Heart right ventricle (tissue), 16 donors: ENCODE results near the gene RHOH. TPM values are rescaled to one million over a fixed set of nuclear protein-coding genes. Genes with fewer than 3 reads are reported as not detected.

Experiments used
- ATAC-seq, 8 donors: fragments of 200-7000 bp; cut with Tn5 transposase; one replicate each; pipeline ENCODE4 v1.9.1; 2020; ENCODE audit warnings: mild to moderate bottlenecking in 8 of 8, moderate library complexity in 8 of 8, moderate number of reproducible peaks in 1 of 8
- DNase-seq, 2 donors: peaks; one replicate each; pipeline ENCODE4 v3.0.0-alpha.2; 2020
- H3K27ac ChIP-seq, 10 donors: fragments of 200-600 bp; sonication (generic) in 2 of 10; one replicate each; pipeline versions ENCODE4 v1.5.0 to v1.8.0; 2020 to 2022; ENCODE audit warnings: mild to moderate bottlenecking in 3 of 10
- H3K27me3 ChIP-seq, 7 donors: fragments of 200-600 bp; one replicate each; pipeline ENCODE4 v1.8.0; 2021 to 2022; ENCODE audit warnings: mild to moderate bottlenecking in 2 of 7
- H3K36me3 ChIP-seq, 9 donors: fragments of 200-600 bp; sonication (generic) in 1 of 9; one replicate each; pipeline versions ENCODE4 v1.5.0 to v1.8.0; 2020 to 2022; ENCODE audit warnings: mild to moderate bottlenecking in 2 of 9
- H3K4me1 ChIP-seq, 9 donors: fragments of 200-600 bp; sonication (generic) in 1 of 9; one replicate each; pipeline versions ENCODE4 v1.5.0 to v1.8.0; 2020 to 2022; ENCODE audit warnings: mild to moderate bottlenecking in 4 of 9
- H3K4me3 ChIP-seq, 10 donors: fragments of 200-600 bp; sonication (generic) in 2 of 10; one replicate each; pipeline versions ENCODE4 v1.5.0 to v1.8.0; 2020 to 2022; ENCODE audit warnings: mild to moderate bottlenecking in 7 of 10, moderate library complexity in 2 of 10
- H3K9me3 ChIP-seq, 11 donors: fragments of 200-600 bp in 10 of 11; sonication (generic) in 2 of 11; one replicate each; pipeline versions ENCODE4 v1.5.0 to v1.8.0; 2013 to 2022; ENCODE audit warnings: mild to moderate bottlenecking in 2 of 11, control low read depth in 1 of 11, moderate library complexity in 1 of 11
- WGBS, 2 donors: extraction: QIAGEN DNeasy Blood & Tissue Kit; methylation state at CpG; one replicate each; pipeline ENCODE4 v1.1.7; 2013; ENCODE audit warnings: inconsistent platforms in 1 of 2; 5-methylcytosine and 5-hydroxymethylcytosine counted together
- intact Hi-C, 10 donors: fragments of 100-400 bp; cut with DNase I; formaldehyde crosslinking; loops; one replicate each; pipeline versions ENCODE4 v1.11.1 to v1.14.2; 2022
- polyA plus RNA-seq, 2 donors: library from polyadenylated mRNA; stranded (reverse); fragments of 200-250 nt; gene quantifications; one replicate each; pipeline ENCODE4 v1.2.3, GENCODE V29; 2013
- total RNA-seq, 10 donors: library from RNA; stranded (reverse); fragmentation: NEBNext Ultra II Directional in 3 of 10; extraction: Animal tissue kit (Norgen Biotek cat#: 25700) in 3 of 10; gene quantifications; one replicate each; pipeline versions ENCODE4 v1.2.1 to v1.2.4, GENCODE V29; 2021 to 2023
- TF ChIP-seq, protein P1 (sequence below), 9 donors: fragments of 200-600 bp; sonication (generic) in 2 of 9; IDR thresholded peaks; one replicate each; pipeline versions ENCODE4 v1.5.0 to v1.8.0; 2021 to 2022; ENCODE audit warnings: antibody characterized with exemption in 9 of 9, mild to moderate bottlenecking in 5 of 9, moderate library complexity in 1 of 9
- donor health status: Arrhythmogenic right ventricular cardiomyopathy.
- donor health status: ischemic (EF 13 %, LVEDD 7.1; RV severe dilation, severe dysfunction).
- donor health status: healthy with polysubstance abuse.
- donor health status: DM: no; HTN: yes; CAD: no.
- donor health status: DM: no; HTN: no; CAD: no.
- donor health status: ischemic (EF 25% LVEDD 6.9; RV normal size, moderate dysfunction).
- donor health status: ischemic (EF 25% LVEDD 5.7; RV mildly dilated, moderate dysfunction).
- donor health status: healthy.
- donor health status: DM: yes; HTN: yes; CAD: no.
- donor health status: Ischemic cardiomyopathy.
- donor health status: ischemic (EF 35%, LVEDD 5.7; RV mildly dilated, moderate dysfunction).
- donor health status: nonischemic (EF 11% LVEDD 7.7; RV severe dilation, severe dysfunction).
- donor health status: DM: yes; HTN: yes; CAD: no.
- donor health status: PGD.
- donor health status: ischemic (EF 29% LVEDD 5.4; RV normal size, mild dysfunction).
- donor health status: nonischemic (EF 23%, LVEDD 6.1; RV moderate dilation, normal function).

RHOH gene
- total and polyA plus RNA-seq, 12 donors: 0.11 to 7.2 (median 0.38) TPM; not detected in 2

DNA sequence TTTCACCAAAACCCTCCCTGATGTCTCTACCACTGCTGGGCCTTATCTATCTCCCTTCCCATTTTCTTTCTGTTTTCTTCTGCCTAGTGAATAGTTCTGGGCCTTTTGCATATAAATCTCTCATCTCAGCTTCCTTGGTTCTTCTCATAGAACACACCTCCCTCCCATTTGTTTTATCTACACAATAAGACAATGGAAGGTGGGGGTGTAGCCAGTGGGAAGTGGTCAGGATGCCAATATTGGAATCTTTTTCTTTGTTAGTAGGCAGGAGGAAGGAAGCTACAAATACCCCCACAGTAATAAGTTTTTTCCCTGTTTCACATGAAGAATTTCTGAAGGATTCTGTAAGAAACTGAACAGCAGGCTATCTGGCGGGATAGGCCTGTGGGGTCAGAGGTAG lies 30.9 kb upstream of the RHOH start:
- DNase-seq (no peak), ATAC-seq (peak in 2 of 8 donors; percentile 37 to 39)
- TF ChIP-seq, protein P1, sequence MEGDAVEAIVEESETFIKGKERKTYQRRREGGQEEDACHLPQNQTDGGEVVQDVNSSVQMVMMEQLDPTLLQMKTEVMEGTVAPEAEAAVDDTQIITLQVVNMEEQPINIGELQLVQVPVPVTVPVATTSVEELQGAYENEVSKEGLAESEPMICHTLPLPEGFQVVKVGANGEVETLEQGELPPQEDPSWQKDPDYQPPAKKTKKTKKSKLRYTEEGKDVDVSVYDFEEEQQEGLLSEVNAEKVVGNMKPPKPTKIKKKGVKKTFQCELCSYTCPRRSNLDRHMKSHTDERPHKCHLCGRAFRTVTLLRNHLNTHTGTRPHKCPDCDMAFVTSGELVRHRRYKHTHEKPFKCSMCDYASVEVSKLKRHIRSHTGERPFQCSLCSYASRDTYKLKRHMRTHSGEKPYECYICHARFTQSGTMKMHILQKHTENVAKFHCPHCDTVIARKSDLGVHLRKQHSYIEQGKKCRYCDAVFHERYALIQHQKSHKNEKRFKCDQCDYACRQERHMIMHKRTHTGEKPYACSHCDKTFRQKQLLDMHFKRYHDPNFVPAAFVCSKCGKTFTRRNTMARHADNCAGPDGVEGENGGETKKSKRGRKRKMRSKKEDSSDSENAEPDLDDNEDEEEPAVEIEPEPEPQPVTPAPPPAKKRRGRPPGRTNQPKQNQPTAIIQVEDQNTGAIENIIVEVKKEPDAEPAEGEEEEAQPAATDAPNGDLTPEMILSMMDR (IDR thresholded peaks at IDR 0.05): no peak
- WGBS, 2 donors: 73 to 90% methylated on average over 1 of the region's 1 CpG
- Histone ChIP-seq H3K4me1 (peaks cover 0 to 10% (median 0%) of the 10 kb centered on the region in 9 donors), H3K36me3 (peaks cover 0 to 7% (median 0%) of the 10 kb centered on the region in 9 donors), H3K27ac (peak overlapping the region in 2 of 10 donors; percentile 3 to 25), H3K4me3 (no peak overlapping the region), H3K9me3 (peaks cover 0 to 22% (median 10%) of the 10 kb centered on the region in 11 donors), H3K27me3 (no peaks in the 10 kb centered on the region)
- intact Hi-C loops: no loop called here

DNA sequence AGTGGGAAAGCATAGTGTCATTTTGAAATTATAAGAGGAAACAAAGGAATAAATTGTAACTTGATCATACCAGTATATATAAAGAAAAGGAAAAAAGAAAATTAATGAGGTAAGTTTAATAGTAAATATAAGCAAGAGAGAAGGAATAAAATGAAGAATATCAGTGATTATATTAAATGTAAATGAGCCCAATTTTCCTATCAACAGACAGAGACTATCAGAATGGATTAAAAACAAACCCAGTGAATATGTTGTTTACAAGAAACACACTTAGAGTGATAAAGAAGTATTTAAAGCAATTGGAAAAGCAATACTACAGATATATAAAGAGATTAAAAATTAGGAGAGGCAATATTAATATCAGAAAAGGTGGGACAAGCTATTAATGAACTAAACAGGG lies 28.8 kb upstream of the RHOH start:
- intact Hi-C loops: no loop called here
- H3K9me3 ChIP-seq: peaks cover 0 to 22% (median 10%) of the 10 kb centered on the region in 11 donors

DNA sequence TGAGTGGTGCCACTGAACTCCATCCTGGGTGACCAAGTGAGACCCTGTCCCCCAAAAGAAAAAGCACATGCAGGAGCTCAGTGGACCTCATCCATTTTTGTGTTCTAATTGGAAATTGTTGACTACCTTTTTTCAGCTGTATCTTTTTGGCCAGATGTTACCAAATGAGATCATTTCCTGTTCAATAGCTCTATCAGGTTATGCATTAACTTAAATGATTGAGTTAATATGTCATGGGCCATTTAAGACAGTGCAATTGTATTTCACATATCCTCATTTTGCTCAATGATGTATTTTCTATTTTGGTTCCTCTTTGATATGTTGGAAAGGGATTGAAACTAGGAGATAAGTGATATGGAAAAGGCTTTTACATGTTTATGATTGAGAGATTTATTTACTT lies 26.2 kb upstream of the RHOH start:
- Histone ChIP-seq H3K4me1 (peaks cover 0 to 8% (median 0%) of the 10 kb centered on the region in 9 donors), H3K4me3 (no peak overlapping the region), H3K36me3 (peaks cover 0 to 7% (median 0%) of the 10 kb centered on the region in 9 donors), H3K9me3 (peaks cover 0 to 22% (median 10%) of the 10 kb centered on the region in 11 donors), H3K27ac (no peak overlapping the region), H3K27me3 (peaks cover 0 to 8% (median 0%) of the 10 kb centered on the region in 7 donors)
- no peak for ATAC-seq
- no peak for DNase-seq
- intact Hi-C loops: no loop called here
- TF ChIP-seq, protein P1 (IDR thresholded peaks at IDR 0.05): no peak

More for the DNA sequence above, 28.8 kb upstream of the RHOH start:
- Histone ChIP-seq H3K27ac (no peak overlapping the region), H3K4me3 (no peak overlapping the region), H3K4me1 (peaks cover 0 to 10% (median 0%) of the 10 kb centered on the region in 9 donors), H3K36me3 (peaks cover 0 to 7% (median 0%) of the 10 kb centered on the region in 9 donors), H3K27me3 (no peaks in the 10 kb centered on the region)
- no peak for ATAC-seq
- no peak for DNase-seq
- TF ChIP-seq, protein P1 (IDR thresholded peaks at IDR 0.05): no peak

- 51 to 59% methylated on average over 4 of the region's 4 CpGs for WGBS, 2 donors
- TF ChIP-seq, protein P1 (IDR thresholded peaks at IDR 0.05): no peak
Measured at GRCh38 chr4:40173470-40173875, 23.4 kb upstream of the RHOH start.

More at GRCh38 chr4:40173470-40173875, 23.4 kb upstream of the RHOH start:
- Histone ChIP-seq H3K4me1 (peaks cover 0 to 8% (median 0%) of the 10 kb centered on the region in 9 donors), H3K27me3 (peaks cover 0 to 24% (median 0%) of the 10 kb centered on the region in 7 donors), H3K9me3 (peaks cover 0 to 6% (median 2%) of the 10 kb centered on the region in 11 donors), H3K4me3 (no peak overlapping the region), H3K36me3 (peaks cover 0 to 3% (median 0%) of the 10 kb centered on the region in 9 donors), H3K27ac (no peak overlapping the region)
- intact Hi-C loops: no loop called here
- ATAC-seq (no peak), DNase-seq (no peak)
